ENCODE results near the gene ALG9.
"Not testable (repeated sequence)": the region's sequence is repeated elsewhere in the genome, so short reads cannot be mapped to it uniquely, and the experiment has no call there.

ALG9 gene

GRCh38 chr11:111795334-111795985, 75.9 kb downstream of the ALG9 start:
- Histone ChIP-seq H3K9me3 (ENCODE audit: control insufficient read depth, low read length) (no peaks in the 10 kb centered on the region), H3K4me1 (ENCODE audit: control insufficient read depth, insufficient read depth, low read length, poor library complexity, severe bottlenecking) (no peaks in the 10 kb centered on the region)
- WGBS, 2 experiments (ENCODE audit: insufficient coverage in 2 of 2), result 87 to 91% methylated on average over 3 to 4 of the region's 7 CpGs

GRCh38 chr11:111793863-111794262, 77.5 kb downstream of the ALG9 start:
- no peaks in the 10 kb centered on the region for H3K4me1 ChIP-seq (ENCODE audit: control insufficient read depth, insufficient read depth, low read length, poor library complexity, severe bottlenecking)
- H3K9me3 ChIP-seq (ENCODE audit: control insufficient read depth, low read length), result no peaks in the 10 kb centered on the region
- H3K4me3 ChIP-seq (ENCODE audit: extremely low read depth, insufficient read depth, low read length, poor library complexity, severe bottlenecking), result no peak overlapping the region
- H3K27ac ChIP-seq (ENCODE audit: low read depth, low read length, severe bottlenecking), result no peak overlapping the region
- peaks cover 3% of the 10 kb centered on the region for H3K36me3 ChIP-seq (ENCODE audit: control insufficient read depth, insufficient read depth, low read length)
- WGBS, 2 experiments (ENCODE audit: insufficient coverage in 2 of 2), result 84 to 94% methylated on average over 4 to 5 of the region's 5 CpGs

More at GRCh38 chr11:111795334-111795985, 75.9 kb downstream of the ALG9 start:
- H3K4me3 ChIP-seq (ENCODE audit: extremely low read depth, insufficient read depth, low read length, poor library complexity, severe bottlenecking), result no peak overlapping the region
- no peak overlapping the region for H3K27ac ChIP-seq (ENCODE audit: low read depth, low read length, severe bottlenecking)
- H3K36me3 ChIP-seq (ENCODE audit: control insufficient read depth, insufficient read depth, low read length), result peaks cover 3% of the 10 kb centered on the region

- no peak overlapping the region for H3K4me3 ChIP-seq (ENCODE audit: extremely low read depth, insufficient read depth, low read length, poor library complexity, severe bottlenecking)
- 88 to 89% methylated on average over 4 to 6 of the region's 6 CpGs for WGBS, 2 experiments (ENCODE audit: insufficient coverage in 2 of 2)
- no peaks in the 10 kb centered on the region for H3K4me1 ChIP-seq (ENCODE audit: control insufficient read depth, insufficient read depth, low read length, poor library complexity, severe bottlenecking)
- H3K27ac ChIP-seq (ENCODE audit: low read depth, low read length, severe bottlenecking), result no peak overlapping the region
- H3K9me3 ChIP-seq (ENCODE audit: control insufficient read depth, low read length), result no peaks in the 10 kb centered on the region
- H3K36me3 ChIP-seq (ENCODE audit: control insufficient read depth, insufficient read depth, low read length), result peaks cover 3% of the 10 kb centered on the region
These were observed 78.4 kb downstream of the ALG9 start for GRCh38 chr11:111792955-111793500.

GRCh38 chr11:111792314-111792713, 79.1 kb downstream of the ALG9 start:
- H3K9me3 ChIP-seq (ENCODE audit: control insufficient read depth, low read length), result no peaks in the 10 kb centered on the region
- no peak overlapping the region for H3K4me3 ChIP-seq (ENCODE audit: extremely low read depth, insufficient read depth, low read length, poor library complexity, severe bottlenecking)
- H3K27ac ChIP-seq (ENCODE audit: low read depth, low read length, severe bottlenecking), result no peak overlapping the region
- H3K4me1 ChIP-seq (ENCODE audit: control insufficient read depth, insufficient read depth, low read length, poor library complexity, severe bottlenecking), result no peaks in the 10 kb centered on the region
- peaks cover 3% of the 10 kb centered on the region for H3K36me3 ChIP-seq (ENCODE audit: control insufficient read depth, insufficient read depth, low read length)
- 100% methylated on average over 1 of the region's 1 CpG; no CpG with 5 or more reads in 1 of the 2 experiments for WGBS, 2 experiments (ENCODE audit: insufficient coverage in 2 of 2)

GRCh38 chr11:111788464-111788863, 82.9 kb downstream of the ALG9 start:
- no peaks in the 10 kb centered on the region for H3K9me3 ChIP-seq (ENCODE audit: control insufficient read depth, low read length)
- H3K36me3 ChIP-seq (ENCODE audit: control insufficient read depth, insufficient read depth, low read length), result peaks cover 20% of the 10 kb centered on the region
- H3K4me3 ChIP-seq (ENCODE audit: extremely low read depth, insufficient read depth, low read length, poor library complexity, severe bottlenecking), result no peak overlapping the region
- no peak overlapping the region for H3K27ac ChIP-seq (ENCODE audit: low read depth, low read length, severe bottlenecking)
- WGBS, 2 experiments (ENCODE audit: insufficient coverage in 2 of 2), result 83 to 88% methylated on average over 2 of the region's 2 CpGs
- H3K4me1 ChIP-seq (ENCODE audit: control insufficient read depth, insufficient read depth, low read length, poor library complexity, severe bottlenecking), result no peaks in the 10 kb centered on the region

- WGBS, 2 experiments (ENCODE audit: insufficient coverage in 2 of 2), result 78 to 85% methylated on average over 1 to 2 of the region's 2 CpGs
- no peaks in the 10 kb centered on the region for H3K9me3 ChIP-seq (ENCODE audit: control insufficient read depth, low read length)
- no peak overlapping the region for H3K27ac ChIP-seq (ENCODE audit: low read depth, low read length, severe bottlenecking)
- H3K4me3 ChIP-seq (ENCODE audit: extremely low read depth, insufficient read depth, low read length, poor library complexity, severe bottlenecking), result no peak overlapping the region
- H3K36me3 ChIP-seq (ENCODE audit: control insufficient read depth, insufficient read depth, low read length), result peaks cover 23% of the 10 kb centered on the region
- no peaks in the 10 kb centered on the region for H3K4me1 ChIP-seq (ENCODE audit: control insufficient read depth, insufficient read depth, low read length, poor library complexity, severe bottlenecking)
These were observed 83.3 kb downstream of the ALG9 start for GRCh38 chr11:111788051-111788450.

- Histone ChIP-seq H3K36me3 (ENCODE audit: control insufficient read depth, insufficient read depth, low read length) (peaks cover 23% of the 10 kb centered on the region), H3K4me3 (ENCODE audit: extremely low read depth, insufficient read depth, low read length, poor library complexity, severe bottlenecking) (no peak overlapping the region), H3K9me3 (ENCODE audit: control insufficient read depth, low read length) (no peaks in the 10 kb centered on the region), H3K4me1 (ENCODE audit: control insufficient read depth, insufficient read depth, low read length, poor library complexity, severe bottlenecking) (no peaks in the 10 kb centered on the region), H3K27ac (ENCODE audit: low read depth, low read length, severe bottlenecking) (no peak overlapping the region)
- 100% methylated on average over 1 of the region's 2 CpGs for WGBS, 2 experiments (ENCODE audit: insufficient coverage in 2 of 2)
These were observed 85.4 kb downstream of the ALG9 start for GRCh38 chr11:111785886-111786412.

- WGBS, 2 experiments (ENCODE audit: insufficient coverage in 2 of 2), result no CpG with 5 or more reads among the region's 2 CpGs
- Histone ChIP-seq H3K4me3 (ENCODE audit: extremely low read depth, insufficient read depth, low read length, poor library complexity, severe bottlenecking) (no peak overlapping the region), H3K4me1 (ENCODE audit: control insufficient read depth, insufficient read depth, low read length, poor library complexity, severe bottlenecking) (no peaks in the 10 kb centered on the region), H3K36me3 (ENCODE audit: control insufficient read depth, insufficient read depth, low read length) (peaks cover 23% of the 10 kb centered on the region), H3K27ac (ENCODE audit: low read depth, low read length, severe bottlenecking) (no peak overlapping the region), H3K9me3 (ENCODE audit: control insufficient read depth, low read length) (no peaks in the 10 kb centered on the region)
These were observed 86.3 kb downstream of the ALG9 start for GRCh38 chr11:111785076-111785475.

- H3K4me3 ChIP-seq (ENCODE audit: extremely low read depth, insufficient read depth, low read length, poor library complexity, severe bottlenecking); H3K9me3 ChIP-seq (ENCODE audit: control insufficient read depth, low read length); H3K4me1 ChIP-seq (ENCODE audit: control insufficient read depth, insufficient read depth, low read length, poor library complexity, severe bottlenecking); H3K27ac ChIP-seq (ENCODE audit: low read depth, low read length, severe bottlenecking): not testable (repeated sequence)
- H3K36me3 ChIP-seq (ENCODE audit: control insufficient read depth, insufficient read depth, low read length), result peaks cover 23% of the 10 kb centered on the region
- WGBS, 2 experiments (ENCODE audit: insufficient coverage in 2 of 2), result 92 to 94% methylated on average over 3 to 6 of the region's 10 CpGs
These were observed 87.1 kb downstream of the ALG9 start for GRCh38 chr11:111784311-111784710.

GRCh38 chr11:111782109-111782741, 89.2 kb downstream of the ALG9 start:
- H3K27ac ChIP-seq (ENCODE audit: low read depth, low read length, severe bottlenecking), result no peak overlapping the region
- peaks cover 23% of the 10 kb centered on the region for H3K36me3 ChIP-seq (ENCODE audit: control insufficient read depth, insufficient read depth, low read length)
- WGBS, 2 experiments (ENCODE audit: insufficient coverage in 2 of 2), result 100% methylated on average over 3 of the region's 5 CpGs
- no peaks in the 10 kb centered on the region for H3K4me1 ChIP-seq (ENCODE audit: control insufficient read depth, insufficient read depth, low read length, poor library complexity, severe bottlenecking)
- no peak overlapping the region for H3K4me3 ChIP-seq (ENCODE audit: extremely low read depth, insufficient read depth, low read length, poor library complexity, severe bottlenecking)
- H3K9me3 ChIP-seq (ENCODE audit: control insufficient read depth, low read length), result no peaks in the 10 kb centered on the region

- no peak overlapping the region for H3K4me3 ChIP-seq (ENCODE audit: extremely low read depth, insufficient read depth, low read length, poor library complexity, severe bottlenecking)
- H3K36me3 ChIP-seq (ENCODE audit: control insufficient read depth, insufficient read depth, low read length), result peaks cover 4% of the 10 kb centered on the region
- no peaks in the 10 kb centered on the region for H3K4me1 ChIP-seq (ENCODE audit: control insufficient read depth, insufficient read depth, low read length, poor library complexity, severe bottlenecking)
- H3K9me3 ChIP-seq (ENCODE audit: control insufficient read depth, low read length), result no peaks in the 10 kb centered on the region
- no peak overlapping the region for H3K27ac ChIP-seq (ENCODE audit: low read depth, low read length, severe bottlenecking)
- 94 to 100% methylated on average over 6 of the region's 6 CpGs for WGBS, 2 experiments (ENCODE audit: insufficient coverage in 2 of 2)
These were observed 92.3 kb downstream of the ALG9 start for GRCh38 chr11:111779118-111779517.

Measured in mesodermal cell (in vitro differentiated cells).